ENCODE results near the gene LRRIQ4.
A peak's percentile ranks its signal among the peaks of the same experiment; 100 is the strongest.

LRRIQ4 gene

DNA sequence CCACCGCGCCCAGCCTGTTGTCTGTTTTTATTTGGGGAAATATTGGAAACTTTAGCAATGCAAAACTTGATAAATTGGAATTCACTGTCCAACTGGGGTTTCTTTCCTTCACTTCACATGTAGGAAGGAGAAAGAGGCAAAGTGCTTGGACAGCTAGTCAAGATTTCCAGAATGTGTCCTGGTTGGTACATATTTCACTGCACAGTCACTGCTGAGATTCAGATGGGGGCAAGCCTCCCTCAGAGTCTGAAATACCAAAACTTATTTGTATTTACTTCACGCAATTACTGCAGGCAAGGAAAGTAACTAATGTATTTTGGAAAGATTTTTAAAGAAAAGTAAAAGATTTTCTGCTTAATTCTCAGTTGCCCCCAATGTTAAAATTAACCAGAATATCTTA lies 36.1 kb downstream of the LRRIQ4 start:
- DNase-seq (ENCODE audit: extremely low read depth in 1 of 2, low read depth in 1 of 2), result no peak

DNA sequence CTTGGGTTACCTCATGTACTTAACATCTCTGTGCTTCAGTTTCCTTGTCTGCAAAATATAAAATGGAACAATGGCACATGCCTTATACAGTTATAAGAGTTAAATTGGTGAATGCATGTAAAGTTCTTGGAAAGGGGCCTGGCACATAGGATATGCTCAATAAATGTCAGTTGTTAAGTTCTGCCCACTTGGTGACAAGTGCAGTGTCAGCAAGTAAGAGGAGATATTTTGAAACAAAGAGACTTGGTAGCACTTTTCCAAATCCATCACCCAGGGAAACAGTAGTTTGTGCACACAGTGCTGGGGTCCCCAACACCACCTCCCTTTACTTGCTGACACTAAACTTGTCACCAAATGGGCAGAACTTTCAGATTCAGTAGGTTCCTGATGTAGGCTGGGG lies 37.9 kb downstream of the LRRIQ4 start:
- no peak for DNase-seq (ENCODE audit: extremely low read depth in 1 of 2, low read depth in 1 of 2)

DNA sequence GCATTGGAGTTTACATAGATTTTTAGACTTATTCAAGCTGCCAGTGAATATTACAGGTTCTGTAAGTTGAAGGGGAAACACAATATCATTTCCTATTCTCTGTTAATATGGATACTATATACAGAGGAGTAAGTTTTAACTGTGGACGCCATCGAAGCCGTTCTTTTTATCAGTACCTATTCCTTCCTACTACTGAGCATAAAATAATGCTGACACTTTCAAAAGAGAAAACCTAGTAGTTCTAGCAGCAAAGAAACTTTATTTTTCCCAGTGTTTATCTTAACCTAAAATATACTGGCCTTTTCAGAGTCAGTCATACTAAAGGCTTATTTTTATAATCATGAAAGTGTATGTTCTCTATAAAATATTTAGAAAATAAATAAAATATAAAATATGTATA lies 42.8 kb downstream of the LRRIQ4 start:
- DNase-seq (ENCODE audit: extremely low read depth in 1 of 2, low read depth in 1 of 2), result no peak

DNA sequence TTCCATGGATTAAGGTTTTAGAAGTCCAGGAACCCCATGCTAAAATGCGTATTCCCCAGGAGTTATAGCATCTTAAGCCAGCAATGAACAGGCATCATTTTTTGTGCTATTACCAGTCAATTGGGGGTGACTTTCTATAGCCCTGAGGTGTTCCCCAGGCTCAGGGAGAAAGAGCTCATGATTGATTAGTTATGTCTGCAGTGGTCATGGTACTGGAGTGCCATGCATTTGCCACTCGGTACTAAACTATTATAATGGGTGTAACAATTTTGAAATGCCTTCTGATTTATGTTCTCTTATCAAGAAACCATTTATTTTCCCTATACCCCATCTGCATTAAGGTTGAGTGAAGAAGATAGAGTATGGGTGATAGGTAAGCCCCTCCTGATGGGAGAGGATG lies 45.1 kb downstream of the LRRIQ4 start:
- no peak for DNase-seq (ENCODE audit: extremely low read depth in 1 of 2, low read depth in 1 of 2)

DNA sequence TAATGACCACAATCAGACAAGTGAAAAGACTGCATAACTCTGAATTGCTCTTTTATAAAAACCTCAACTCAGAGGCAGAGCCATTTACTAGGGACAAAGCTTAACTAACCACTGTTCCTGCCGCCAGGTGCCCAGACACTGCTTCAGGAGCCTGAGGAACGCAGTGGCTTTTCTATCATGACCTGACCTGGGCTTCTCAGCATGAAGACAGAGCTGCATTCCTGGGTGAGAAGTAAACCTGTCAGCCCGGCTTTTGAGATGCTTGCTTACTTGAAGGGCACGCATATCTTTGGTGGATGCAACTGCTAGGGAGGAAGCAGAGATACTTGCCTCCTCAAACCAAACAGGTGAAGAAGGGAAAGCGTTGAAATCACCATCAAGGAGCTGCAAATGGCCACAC lies 49.2 kb downstream of the LRRIQ4 start:
- DNase-seq (ENCODE audit: extremely low read depth in 1 of 2, low read depth in 1 of 2), result no peak

DNA sequence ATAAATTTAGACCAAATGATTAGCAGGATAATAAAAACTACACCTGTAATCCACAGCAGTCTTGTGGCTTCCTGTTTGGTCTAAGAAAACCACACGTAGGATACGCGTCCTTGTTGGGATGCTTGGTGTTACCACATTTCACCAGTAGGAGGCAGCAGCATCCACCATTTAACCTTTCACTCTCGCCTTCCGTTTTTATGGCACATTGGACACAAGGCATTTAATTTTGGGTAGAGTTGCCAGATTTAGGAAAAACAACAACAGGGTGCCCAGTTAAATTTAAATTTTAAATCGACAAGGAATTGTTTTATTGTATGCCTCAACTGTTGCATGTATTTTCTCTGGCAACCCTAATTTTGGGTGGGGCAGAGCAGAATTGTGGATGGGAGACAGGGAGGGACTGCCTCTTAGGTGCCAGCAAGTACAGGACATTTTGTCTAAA lies 50.8 kb downstream of the LRRIQ4 start:
- peak; percentile 13 to 22 for DNase-seq (ENCODE audit: extremely low read depth in 1 of 2, low read depth in 1 of 2)

DNA sequence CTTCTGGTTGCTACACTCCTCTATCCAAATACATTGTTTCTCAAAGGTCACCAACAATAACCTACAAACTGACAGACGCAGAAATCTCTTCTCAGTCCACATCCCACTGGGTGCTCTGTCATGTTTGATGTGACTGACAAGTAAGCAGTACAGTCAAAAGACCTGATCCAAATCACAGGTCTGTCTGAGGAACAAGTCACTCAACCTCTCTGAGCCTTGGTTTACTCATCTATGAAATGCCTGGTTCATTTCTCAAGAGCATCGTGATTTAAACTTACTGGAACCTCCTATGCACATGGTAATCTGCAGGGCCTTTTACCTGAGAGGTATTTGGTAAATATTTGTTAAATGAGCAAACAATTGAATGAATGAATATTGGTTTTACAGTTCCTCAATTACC lies 51.6 kb downstream of the LRRIQ4 start:
- no peak for DNase-seq (ENCODE audit: extremely low read depth in 1 of 2, low read depth in 1 of 2)

DNA sequence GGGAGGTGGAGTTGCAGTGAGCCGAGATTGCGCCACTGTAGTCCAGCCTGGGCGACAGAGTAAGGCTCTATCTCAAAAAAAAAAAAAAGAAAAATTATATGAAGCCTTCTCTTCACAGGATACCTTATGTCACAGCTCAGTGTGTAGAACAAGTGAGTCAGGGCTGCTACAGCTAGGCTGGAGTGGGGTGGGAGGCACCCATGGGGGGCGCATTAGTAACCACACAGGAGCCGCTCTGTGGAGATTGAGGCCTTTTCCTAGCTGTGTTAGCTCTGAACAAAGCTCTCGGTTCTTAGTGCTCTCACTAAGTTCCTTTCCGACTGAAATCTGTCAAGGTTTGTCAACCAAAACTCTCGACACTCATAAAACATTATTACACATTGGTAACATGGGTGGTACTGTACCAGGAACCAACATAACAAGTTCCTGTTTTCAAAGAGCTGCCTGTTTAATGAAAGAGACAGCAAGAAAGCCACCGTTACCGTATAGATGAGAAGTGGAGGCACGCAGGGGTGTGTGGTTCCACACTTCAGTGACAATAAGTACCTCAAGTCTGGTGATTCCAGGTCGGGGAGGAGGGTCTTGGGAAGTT lies 52.6 kb downstream of the LRRIQ4 start:
- DNase-seq (ENCODE audit: extremely low read depth in 1 of 2, low read depth in 1 of 2), result no peak

DNA sequence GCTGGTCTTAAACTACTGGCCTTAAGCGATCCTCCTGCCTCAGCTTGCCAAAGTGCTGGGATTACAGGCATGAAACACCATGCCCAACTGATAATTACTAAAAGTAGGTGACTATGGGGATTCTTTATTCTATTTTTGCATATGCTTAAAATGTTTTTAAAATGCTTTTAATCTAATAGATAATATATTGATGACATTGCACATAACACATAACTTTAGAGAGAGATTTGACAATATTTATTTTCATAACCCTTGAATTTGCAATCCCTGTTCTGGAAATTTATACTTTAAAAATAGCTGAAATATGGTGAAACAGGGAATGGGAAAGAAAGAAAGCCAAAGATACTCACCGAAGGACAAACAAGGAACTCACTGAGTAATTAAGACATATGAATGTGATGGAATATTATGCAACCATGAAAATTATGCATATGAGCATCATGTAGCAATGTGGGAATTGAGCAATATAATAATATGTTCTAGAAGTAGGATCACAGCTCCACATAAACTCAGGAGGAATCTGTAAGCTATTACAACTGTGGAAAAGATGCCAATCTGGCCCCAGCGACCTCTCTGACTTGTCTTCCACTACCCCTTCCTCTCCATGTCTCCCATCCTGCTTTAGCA lies 55.0 kb downstream of the LRRIQ4 start:
- DNase-seq (ENCODE audit: extremely low read depth in 1 of 2, low read depth in 1 of 2), result no peak

DNA sequence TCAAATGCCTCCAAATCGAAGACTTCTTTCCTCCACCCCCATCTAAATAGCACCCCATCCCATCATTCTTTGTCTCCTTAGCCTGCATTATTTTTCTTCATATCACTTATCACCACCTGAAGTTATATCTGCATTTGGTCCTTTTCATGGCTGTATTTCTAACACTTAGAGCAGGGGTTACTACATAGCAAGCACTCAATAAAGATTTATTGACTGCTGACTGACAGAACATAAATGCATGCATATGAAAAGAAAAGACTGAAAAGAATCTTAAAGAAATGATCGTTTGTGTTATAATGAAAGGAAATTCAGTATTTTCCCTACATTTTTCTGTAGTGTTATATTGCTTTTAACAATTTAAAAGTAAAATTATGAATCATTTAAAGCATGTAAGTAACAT lies 55.7 kb downstream of the LRRIQ4 start:
- DNase-seq (ENCODE audit: extremely low read depth in 1 of 2, low read depth in 1 of 2), result no peak

DNA sequence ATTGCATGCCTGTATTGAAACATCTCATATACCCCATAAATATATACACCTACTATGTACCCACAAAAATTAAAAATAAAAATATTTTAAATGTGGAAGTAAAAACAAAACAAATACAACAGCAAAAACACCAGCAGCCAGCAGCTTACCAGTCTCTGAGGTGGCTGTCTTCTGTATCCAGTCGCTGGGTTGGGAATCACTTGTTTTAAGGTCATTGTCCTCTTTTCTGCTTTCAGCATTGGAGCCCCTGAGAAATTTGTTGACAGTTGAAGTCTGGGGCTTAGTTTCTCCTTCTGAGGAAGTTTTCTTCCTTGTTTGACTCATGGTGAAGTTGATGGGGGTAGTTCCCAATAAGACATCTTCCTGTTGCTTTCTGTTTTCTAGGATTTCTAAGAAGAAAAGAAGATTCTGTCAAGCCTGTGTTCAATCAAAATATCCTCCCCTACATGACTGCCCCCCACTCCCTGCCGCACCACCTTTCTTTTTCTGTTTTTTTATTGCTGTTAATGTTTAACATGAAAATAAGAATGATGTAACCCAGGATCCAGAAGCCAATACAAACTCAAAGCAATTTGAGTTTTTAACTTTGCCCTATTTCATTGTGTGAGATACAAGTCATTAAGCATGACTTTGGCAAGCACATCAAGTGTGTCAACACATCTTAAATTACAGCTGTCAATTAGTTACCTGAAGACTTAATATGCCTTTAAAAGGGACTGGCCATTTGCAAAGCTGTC lies 57.0 kb downstream of the LRRIQ4 start, which contains the start of gene LRRC31:
Gene LRRC31 (minus strand): TSS at position 452 of the 737 bp plus-strand sequence. CDS start 128 bp downstream, at position 324.
- no peak for DNase-seq (ENCODE audit: extremely low read depth in 1 of 2, low read depth in 1 of 2)

DNA sequence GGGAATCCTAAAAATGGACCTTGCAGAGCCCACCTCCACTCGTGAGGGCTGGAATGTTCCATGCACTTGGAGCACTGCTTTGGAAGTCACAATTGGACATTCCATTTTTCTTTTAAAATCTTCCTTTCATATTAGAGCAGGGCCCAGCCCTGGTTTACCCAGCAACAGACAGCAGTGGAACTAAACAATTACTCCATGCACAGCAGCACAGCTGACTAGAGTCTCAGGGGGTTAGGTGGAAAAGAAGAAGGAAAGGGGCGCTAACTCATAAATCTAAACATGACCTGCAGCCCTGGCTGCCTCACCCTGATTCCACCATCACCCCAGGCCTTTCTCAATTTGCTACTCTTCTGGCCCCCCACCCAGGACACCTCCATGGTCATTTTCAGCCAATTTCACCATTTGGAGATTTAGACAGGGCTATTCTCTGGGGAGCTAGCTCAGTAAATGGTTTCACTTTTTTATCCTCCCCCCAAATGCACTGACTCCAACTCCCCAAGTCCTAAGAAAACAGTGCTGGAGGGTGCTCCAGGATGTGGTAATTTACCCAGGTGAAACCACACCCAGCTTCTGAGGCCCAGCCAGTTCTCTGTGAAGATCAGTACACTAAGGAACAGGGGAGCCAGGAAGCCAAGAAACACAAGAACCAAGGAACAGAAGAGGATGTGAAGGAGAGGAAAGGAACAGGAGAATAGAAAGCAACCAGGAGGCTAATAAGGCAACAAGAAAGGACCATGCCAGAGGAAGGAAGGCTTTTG lies 58.6 kb downstream of the LRRIQ4 start:
- no peak for DNase-seq (ENCODE audit: extremely low read depth in 1 of 2, low read depth in 1 of 2)

DNA sequence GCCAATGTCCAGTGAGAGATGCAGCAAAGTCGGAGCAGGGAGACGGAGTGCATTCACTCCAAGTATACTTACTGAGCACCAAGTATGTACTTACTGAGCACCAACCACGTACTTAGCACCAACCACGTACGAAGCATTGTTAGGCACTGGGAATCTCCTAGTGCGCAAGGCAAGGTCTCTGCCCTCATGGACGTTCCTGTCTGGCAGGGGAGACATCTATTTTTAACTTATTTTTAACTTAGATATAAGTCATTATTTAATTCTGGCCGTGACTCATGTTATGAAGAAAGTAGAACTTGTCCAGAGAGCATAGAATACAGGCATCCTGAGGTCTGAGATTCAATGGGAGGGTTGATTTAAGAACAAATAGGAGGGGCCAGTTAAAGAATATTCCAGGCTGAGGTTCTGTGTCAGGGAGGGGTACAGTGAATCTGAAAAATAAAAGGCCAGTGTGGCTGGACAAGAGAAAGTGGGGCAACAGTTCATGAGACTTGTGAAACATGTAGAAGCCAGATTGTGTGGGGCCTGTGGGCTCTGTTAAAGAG lies 66.4 kb downstream of the LRRIQ4 start:
- DNase-seq (ENCODE audit: extremely low read depth in 1 of 2, low read depth in 1 of 2), result no peak

DNA sequence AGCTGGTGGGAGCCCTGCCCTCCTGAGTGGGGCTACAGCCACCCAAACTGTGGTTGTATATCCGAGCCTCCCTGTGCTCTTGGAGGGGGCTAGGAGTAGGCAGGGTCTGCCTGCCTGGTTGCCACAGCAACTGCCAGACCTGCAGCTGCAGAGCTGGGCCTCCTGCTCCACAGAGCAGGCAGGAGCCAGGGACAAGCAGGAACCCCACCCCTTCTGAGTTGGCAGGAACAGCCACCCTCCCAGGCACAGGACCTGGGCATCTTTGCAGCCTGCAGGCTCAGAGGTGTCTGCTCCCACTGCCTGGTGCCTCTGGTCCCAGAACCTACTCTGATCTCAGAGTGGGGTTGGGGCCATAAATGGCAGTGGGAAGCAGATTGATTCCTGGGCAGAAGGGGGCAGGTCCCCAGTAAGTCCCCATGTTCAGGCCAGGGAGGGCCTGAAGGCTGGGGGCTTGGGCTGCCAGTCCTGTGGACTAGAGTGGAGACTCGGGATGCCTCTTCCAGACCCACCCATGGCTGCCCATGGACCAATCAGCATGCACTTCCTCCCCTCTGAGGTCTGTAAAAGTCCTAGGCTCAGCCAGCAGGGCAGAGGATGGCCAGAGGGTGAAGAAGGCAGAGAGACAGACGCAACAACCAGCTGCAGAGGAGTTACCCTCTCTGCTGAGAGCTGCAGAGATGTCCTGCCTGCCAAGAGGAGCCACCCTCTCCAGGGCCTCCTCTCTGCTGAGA lies 67.3 kb downstream of the LRRIQ4 start:
- no peak for DNase-seq (ENCODE audit: extremely low read depth in 1 of 2, low read depth in 1 of 2)

DNA sequence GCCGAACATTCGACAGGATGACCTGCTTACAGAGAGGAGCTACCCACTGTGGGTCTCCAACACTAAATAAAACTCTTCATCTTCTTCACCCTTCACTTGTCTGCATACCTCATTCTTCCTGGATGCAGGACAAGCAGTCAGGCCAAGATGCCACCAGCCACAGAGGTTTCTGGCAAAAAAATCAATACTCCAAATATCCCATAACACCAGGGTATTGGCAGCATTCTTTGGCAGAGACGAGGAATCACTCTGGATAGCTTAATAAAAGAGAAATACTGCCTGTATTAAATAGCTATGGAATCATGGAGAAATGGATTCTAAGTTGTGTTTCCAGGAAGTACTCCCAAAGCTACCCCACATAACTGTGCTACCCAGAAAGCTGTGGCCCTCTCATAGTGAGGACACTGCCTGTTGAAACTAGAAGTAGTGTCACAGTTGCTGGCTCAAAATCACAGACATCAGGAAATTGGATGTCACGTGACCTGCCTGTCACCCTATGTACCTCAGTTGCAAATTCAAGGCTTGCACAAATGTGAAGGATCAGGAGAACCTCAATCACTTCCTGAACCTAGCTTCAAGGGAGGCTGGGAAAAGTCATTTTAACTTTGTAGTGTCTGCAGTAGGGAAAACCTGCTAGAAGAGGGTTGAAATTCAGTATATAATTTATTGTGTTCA lies 68.0 kb downstream of the LRRIQ4 start:
- DNase-seq (ENCODE audit: extremely low read depth in 1 of 2, low read depth in 1 of 2), result no peak

DNA sequence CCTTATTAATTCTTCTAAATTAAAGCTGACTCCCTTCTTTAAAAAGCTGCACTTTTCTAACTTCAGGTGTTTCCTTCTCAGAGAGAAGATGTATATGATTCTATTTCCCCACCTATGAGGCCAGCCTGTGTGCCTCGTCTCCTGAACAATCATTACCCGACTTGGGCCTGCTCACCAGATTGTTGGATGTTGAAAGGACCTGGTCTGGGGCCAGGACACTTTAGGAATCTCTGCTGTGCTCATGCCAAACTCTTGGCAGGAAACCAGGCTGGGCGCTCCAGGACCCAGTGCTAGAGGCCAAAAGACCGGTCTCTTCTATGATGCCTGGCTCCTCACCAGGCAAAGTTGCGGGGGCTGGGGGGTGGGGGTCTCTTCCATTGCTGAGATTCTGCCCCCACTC lies 74.0 kb downstream of the LRRIQ4 start:
- no peak for DNase-seq (ENCODE audit: extremely low read depth in 1 of 2, low read depth in 1 of 2)
